ENCODE measurements around the gene EIF4EBP2. TPM values are rescaled to one million over a fixed set of nuclear protein-coding genes. Genes with fewer than 3 reads are reported as not detected.

The EIF4EBP2 gene
- polyA plus RNA-seq, 3 donors = 26.3 to 93.8 (median 73.4) TPM

DNA sequence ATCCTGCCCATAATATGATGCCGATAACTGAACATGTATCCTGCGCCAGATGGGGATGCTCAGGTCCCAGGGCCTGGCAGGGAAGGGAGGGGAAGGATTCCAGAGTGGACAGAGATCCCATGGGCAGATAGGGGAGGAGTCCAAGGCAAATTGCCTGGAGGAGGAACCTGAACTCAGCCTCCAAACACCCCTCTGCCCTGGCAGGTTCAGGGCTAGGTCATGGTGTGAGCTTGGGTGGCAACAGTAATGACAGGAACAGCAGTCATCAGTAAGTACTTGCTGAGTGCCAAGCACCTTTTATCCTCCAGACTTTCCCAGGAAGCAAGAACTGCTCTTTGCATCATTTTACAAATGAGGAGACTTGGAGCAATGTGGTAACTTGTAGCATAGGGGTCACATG is 70.8 kb downstream of the EIF4EBP2 start:
- TF ChIP-seq CTCF (IDR thresholded peaks at IDR 0.05) = no peak
- Mint-ChIP-seq H3K27me3 (ENCODE audit: low read depth in 3 of 3) (peaks cover 21 to 45% (median 30%) of the 10 kb centered on the region in 3 donors), H3K4me1 (peaks cover 16% of the 10 kb centered on the region), H3K36me3 (no peaks in the 10 kb centered on the region), H3K27ac (no peak overlapping the region), H3K4me3 (no peak overlapping the region), H3K9me3 (peaks cover 0 to 4% (median 0%) of the 10 kb centered on the region in 7 donors)
- H2AFZ ChIP-seq (ENCODE audit: insufficient read depth, low read depth, low read length, poor library complexity, severe bottlenecking) = no peak overlapping the region
- no peak overlapping the region for H3K27ac ChIP-seq (ENCODE audit: low read depth in 1 of 2, low read length in 2 of 2)
- no peak overlapping the region for H3K9ac ChIP-seq (ENCODE audit: insufficient read depth, low read length, poor library complexity, severe bottlenecking)
- no peaks in the 10 kb centered on the region for H4K20me1 ChIP-seq (ENCODE audit: insufficient read depth, low read length)
- no peaks in the 10 kb centered on the region for H3K36me3 ChIP-seq (replicated peaks in 1 of 2; ENCODE audit: control insufficient read depth in 1 of 2, insufficient read depth in 2 of 2, low read length in 2 of 2)
- peaks cover 11 to 23% of the 10 kb centered on the region in 2 donors for H3K4me1 ChIP-seq (ENCODE audit: control insufficient read depth in 1 of 2, insufficient read depth in 2 of 2, low read length in 2 of 2)
- no peaks in the 10 kb centered on the region for H3K79me2 ChIP-seq (ENCODE audit: insufficient read depth, low read length)
- intact Hi-C loops (cut with micrococcal nuclease) = no loop called here
- no peak overlapping the region for H3K4me2 ChIP-seq (replicated peaks; ENCODE audit: extremely low read depth, low read length, poor library complexity, severe bottlenecking)
- DNase-seq = no peak
- H3K4me3 ChIP-seq (replicated peaks in 1 of 3; ENCODE audit: low read depth in 2 of 3, low read length in 3 of 3) = no peak overlapping the region
- H3K27me3 ChIP-seq (ENCODE audit: control insufficient read depth in 2 of 2, insufficient read depth in 2 of 2, low read length in 2 of 2) = peaks cover 18 to 31% of the 10 kb centered on the region in 2 donors
- no CpG with 5 or more reads among the region's 2 CpGs for WGBS (ENCODE audit: insufficient coverage)
- no peaks in the 10 kb centered on the region for H3K9me3 ChIP-seq (replicated peaks in 1 of 2; ENCODE audit: control insufficient read depth in 1 of 2, insufficient read depth in 1 of 2, low read length in 2 of 2)

DNA sequence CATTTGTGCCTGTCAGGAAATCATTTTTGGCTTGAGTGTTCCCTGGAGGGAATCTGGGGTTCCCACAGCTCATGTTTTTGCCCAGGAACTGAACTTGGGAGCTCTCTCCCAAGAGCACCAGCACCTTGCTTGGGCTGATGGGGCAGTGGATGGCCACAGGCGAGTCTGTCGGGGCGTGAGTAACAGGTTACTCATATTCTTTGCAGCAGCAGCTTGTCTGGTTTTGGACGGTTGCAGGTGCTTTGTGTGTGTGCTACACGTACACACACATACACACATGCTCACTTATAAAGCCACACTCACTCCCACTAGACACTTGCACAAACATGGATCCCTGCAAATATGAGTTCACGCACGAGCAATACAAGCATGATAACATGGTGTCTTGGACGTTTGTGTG is 71.7 kb downstream of the EIF4EBP2 start:
- Histone ChIP-seq H3K79me2 (ENCODE audit: insufficient read depth, low read length) (no peaks in the 10 kb centered on the region), H3K9me3 (replicated peaks in 1 of 2; ENCODE audit: control insufficient read depth in 1 of 2, insufficient read depth in 1 of 2, low read length in 2 of 2) (no peaks in the 10 kb centered on the region), H3K4me3 (replicated peaks in 1 of 3; ENCODE audit: low read depth in 2 of 3, low read length in 3 of 3) (no peak overlapping the region), H3K27me3 (ENCODE audit: control insufficient read depth in 2 of 2, insufficient read depth in 2 of 2, low read length in 2 of 2) (peaks cover 19 to 40% of the 10 kb centered on the region in 2 donors), H3K4me1 (ENCODE audit: control insufficient read depth in 1 of 2, insufficient read depth in 2 of 2, low read length in 2 of 2) (peaks cover 11 to 30% of the 10 kb centered on the region in 2 donors), H3K27ac (ENCODE audit: low read depth in 1 of 2, low read length in 2 of 2) (no peak overlapping the region), H4K20me1 (ENCODE audit: insufficient read depth, low read length) (no peaks in the 10 kb centered on the region), H3K4me2 (replicated peaks; ENCODE audit: extremely low read depth, low read length, poor library complexity, severe bottlenecking) (no peak overlapping the region), H2AFZ (ENCODE audit: insufficient read depth, low read depth, low read length, poor library complexity, severe bottlenecking) (no peak overlapping the region), H3K9ac (ENCODE audit: insufficient read depth, low read length, poor library complexity, severe bottlenecking) (no peak overlapping the region), H3K36me3 (replicated peaks in 1 of 2; ENCODE audit: control insufficient read depth in 1 of 2, insufficient read depth in 2 of 2, low read length in 2 of 2) (no peaks in the 10 kb centered on the region)
- TF ChIP-seq CTCF (IDR thresholded peaks at IDR 0.05) = no peak
- intact Hi-C loops (cut with micrococcal nuclease) = no loop called here
- H3K4me3 Mint-ChIP-seq = no peak overlapping the region
- no peaks in the 10 kb centered on the region for H3K36me3 Mint-ChIP-seq
- WGBS (ENCODE audit: insufficient coverage) = 97% methylated on average over 3 of the region's 8 CpGs
- no peak overlapping the region for H3K27ac Mint-ChIP-seq
- no peak for DNase-seq
- peaks cover 24% of the 10 kb centered on the region for H3K4me1 Mint-ChIP-seq
- H3K9me3 Mint-ChIP-seq = peaks cover 0 to 4% (median 0%) of the 10 kb centered on the region in 7 donors
- H3K27me3 Mint-ChIP-seq (ENCODE audit: low read depth in 3 of 3) = peaks cover 27 to 54% (median 35%) of the 10 kb centered on the region in 3 donors
